H1 (cell line): ENCODE data around the gene MAP3K1. TPM values are rescaled to one million over a fixed set of nuclear protein-coding genes. Genes with fewer than 3 reads are reported as not detected.

Source experiments
- CREB1 ChIP-seq: IDR thresholded peaks from 2 replicates; pipeline ENCODE4 v1.6.1; 2012; ENCODE audit warnings: inconsistent platforms
- NRF1 ChIP-seq: IDR thresholded peaks from 2 replicates; pipeline ENCODE4 v1.6.1; 2011; ENCODE audit warnings: mild to moderate bottlenecking, low read depth, low read length, improper control_type of control experiment
- POLR2AphosphoS5 ChIP-seq: IDR thresholded peaks from 2 replicates; pipeline ENCODE4 v1.6.1; 2011; ENCODE audit warnings: low read depth, low read length
- RAD21 ChIP-seq, 2 experiments: IDR thresholded peaks in 1 of 2; conservative IDR thresholded peaks in 1 of 2; 2 replicates each; pipeline ENCODE4 v1.6.1; 2011; ENCODE audit warnings: low read depth in 2 of 2, low read length in 2 of 2, improper control_type of control experiment in 1 of 2, inconsistent platforms in 1 of 2, mild to moderate bottlenecking in 1 of 2, moderate library complexity in 1 of 2
- SIN3A ChIP-seq, 2 experiments: IDR thresholded peaks in 1 of 2; conservative IDR thresholded peaks in 1 of 2; 2 replicates each; pipeline ENCODE4 v1.6.1; 2011 to 2012; ENCODE audit warnings: low read length in 2 of 2, improper control_type of control experiment in 1 of 2, low read depth in 1 of 2, mild to moderate bottlenecking in 1 of 2
- ZNF274 ChIP-seq: IDR thresholded peaks from 2 replicates; pipeline ENCODE4 v1.7.0; 2012; ENCODE audit warnings: low read length, borderline replicate concordance; ENCODE audit errors: extremely low read depth
- polyA plus RNA-seq, 7 experiments: library from polyadenylated mRNA; depleted of rRNA in 3 of 7; stranded (reverse) in 5 of 7; unstranded in 2 of 7; fragments of >200 nt in 5 of 7; fragments of 200-250 nt in 2 of 7; gene quantifications; 1 replicate in 5 of 7; 2 replicates in 1 of 7; 4 replicates in 1 of 7; pipeline versions ENCODE4 v1.2.1 to v1.2.3, GENCODE V29; 2011 to 2013; ENCODE audit warnings: missing spikeins in 2 of 7, mixed read lengths in 2 of 7
- total RNA-seq: library from RNA; stranded (reverse); fragmentation: NEBNext Ultra II Directional; extraction: Animal tissue kit (Norgen Biotek cat#: 25700); gene quantifications from 2 replicates; pipeline ENCODE4 v1.2.1, GENCODE V29; 2021
- TF ChIP-seq, protein P1 (sequence below): fragments of 300-600 bp; sonication (generic); IDR thresholded peaks from 2 replicates; pipeline ENCODE4 v1.7.1; 2012; ENCODE audit warnings: low read length, moderate library complexity, mild to moderate bottlenecking, inconsistent platforms; ENCODE audit not compliant: insufficient replicate concordance

Gene MAP3K1
- total and polyA plus RNA-seq, 2 of the 8 experiments (the other 6 are each of a cell fraction or from before 2014, with no cell fraction given) = 3.9 to 11.8 TPM

DNA sequence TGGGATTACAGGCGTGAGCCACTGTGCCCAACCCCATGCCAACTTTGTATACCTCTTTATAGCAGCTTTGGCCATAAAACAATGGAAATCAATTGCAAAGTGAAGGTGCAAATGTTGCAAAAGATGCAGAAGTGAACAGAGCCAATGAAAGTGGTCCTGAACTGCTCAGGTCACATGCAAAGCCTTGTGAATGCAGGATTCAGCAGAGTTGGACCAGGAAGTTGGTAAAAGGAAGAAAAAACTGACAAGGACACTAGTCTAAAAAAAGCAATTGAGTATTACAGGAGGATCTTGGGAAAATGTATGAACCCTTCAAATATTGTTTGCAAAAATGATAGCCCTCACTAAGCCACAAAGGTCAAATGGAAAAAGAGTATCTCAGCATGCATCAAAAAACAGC is 4.5 kb upstream of the MAP3K1 start (continued):
- TF ChIP-seq, protein P1, sequence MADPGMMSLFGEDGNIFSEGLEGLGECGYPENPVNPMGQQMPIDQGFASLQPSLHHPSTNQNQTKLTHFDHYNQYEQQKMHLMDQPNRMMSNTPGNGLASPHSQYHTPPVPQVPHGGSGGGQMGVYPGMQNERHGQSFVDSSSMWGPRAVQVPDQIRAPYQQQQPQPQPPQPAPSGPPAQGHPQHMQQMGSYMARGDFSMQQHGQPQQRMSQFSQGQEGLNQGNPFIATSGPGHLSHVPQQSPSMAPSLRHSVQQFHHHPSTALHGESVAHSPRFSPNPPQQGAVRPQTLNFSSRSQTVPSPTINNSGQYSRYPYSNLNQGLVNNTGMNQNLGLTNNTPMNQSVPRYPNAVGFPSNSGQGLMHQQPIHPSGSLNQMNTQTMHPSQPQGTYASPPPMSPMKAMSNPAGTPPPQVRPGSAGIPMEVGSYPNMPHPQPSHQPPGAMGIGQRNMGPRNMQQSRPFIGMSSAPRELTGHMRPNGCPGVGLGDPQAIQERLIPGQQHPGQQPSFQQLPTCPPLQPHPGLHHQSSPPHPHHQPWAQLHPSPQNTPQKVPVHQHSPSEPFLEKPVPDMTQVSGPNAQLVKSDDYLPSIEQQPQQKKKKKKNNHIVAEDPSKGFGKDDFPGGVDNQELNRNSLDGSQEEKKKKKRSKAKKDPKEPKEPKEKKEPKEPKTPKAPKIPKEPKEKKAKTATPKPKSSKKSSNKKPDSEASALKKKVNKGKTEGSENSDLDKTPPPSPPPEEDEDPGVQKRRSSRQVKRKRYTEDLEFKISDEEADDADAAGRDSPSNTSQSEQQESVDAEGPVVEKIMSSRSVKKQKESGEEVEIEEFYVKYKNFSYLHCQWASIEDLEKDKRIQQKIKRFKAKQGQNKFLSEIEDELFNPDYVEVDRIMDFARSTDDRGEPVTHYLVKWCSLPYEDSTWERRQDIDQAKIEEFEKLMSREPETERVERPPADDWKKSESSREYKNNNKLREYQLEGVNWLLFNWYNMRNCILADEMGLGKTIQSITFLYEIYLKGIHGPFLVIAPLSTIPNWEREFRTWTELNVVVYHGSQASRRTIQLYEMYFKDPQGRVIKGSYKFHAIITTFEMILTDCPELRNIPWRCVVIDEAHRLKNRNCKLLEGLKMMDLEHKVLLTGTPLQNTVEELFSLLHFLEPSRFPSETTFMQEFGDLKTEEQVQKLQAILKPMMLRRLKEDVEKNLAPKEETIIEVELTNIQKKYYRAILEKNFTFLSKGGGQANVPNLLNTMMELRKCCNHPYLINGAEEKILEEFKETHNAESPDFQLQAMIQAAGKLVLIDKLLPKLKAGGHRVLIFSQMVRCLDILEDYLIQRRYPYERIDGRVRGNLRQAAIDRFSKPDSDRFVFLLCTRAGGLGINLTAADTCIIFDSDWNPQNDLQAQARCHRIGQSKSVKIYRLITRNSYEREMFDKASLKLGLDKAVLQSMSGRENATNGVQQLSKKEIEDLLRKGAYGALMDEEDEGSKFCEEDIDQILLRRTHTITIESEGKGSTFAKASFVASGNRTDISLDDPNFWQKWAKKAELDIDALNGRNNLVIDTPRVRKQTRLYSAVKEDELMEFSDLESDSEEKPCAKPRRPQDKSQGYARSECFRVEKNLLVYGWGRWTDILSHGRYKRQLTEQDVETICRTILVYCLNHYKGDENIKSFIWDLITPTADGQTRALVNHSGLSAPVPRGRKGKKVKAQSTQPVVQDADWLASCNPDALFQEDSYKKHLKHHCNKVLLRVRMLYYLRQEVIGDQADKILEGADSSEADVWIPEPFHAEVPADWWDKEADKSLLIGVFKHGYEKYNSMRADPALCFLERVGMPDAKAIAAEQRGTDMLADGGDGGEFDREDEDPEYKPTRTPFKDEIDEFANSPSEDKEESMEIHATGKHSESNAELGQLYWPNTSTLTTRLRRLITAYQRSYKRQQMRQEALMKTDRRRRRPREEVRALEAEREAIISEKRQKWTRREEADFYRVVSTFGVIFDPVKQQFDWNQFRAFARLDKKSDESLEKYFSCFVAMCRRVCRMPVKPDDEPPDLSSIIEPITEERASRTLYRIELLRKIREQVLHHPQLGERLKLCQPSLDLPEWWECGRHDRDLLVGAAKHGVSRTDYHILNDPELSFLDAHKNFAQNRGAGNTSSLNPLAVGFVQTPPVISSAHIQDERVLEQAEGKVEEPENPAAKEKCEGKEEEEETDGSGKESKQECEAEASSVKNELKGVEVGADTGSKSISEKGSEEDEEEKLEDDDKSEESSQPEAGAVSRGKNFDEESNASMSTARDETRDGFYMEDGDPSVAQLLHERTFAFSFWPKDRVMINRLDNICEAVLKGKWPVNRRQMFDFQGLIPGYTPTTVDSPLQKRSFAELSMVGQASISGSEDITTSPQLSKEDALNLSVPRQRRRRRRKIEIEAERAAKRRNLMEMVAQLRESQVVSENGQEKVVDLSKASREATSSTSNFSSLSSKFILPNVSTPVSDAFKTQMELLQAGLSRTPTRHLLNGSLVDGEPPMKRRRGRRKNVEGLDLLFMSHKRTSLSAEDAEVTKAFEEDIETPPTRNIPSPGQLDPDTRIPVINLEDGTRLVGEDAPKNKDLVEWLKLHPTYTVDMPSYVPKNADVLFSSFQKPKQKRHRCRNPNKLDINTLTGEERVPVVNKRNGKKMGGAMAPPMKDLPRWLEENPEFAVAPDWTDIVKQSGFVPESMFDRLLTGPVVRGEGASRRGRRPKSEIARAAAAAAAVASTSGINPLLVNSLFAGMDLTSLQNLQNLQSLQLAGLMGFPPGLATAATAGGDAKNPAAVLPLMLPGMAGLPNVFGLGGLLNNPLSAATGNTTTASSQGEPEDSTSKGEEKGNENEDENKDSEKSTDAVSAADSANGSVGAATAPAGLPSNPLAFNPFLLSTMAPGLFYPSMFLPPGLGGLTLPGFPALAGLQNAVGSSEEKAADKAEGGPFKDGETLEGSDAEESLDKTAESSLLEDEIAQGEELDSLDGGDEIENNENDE = no peak
- TF ChIP-seq POLR2AphosphoS5 = no peak
- TF ChIP-seq CREB1 = no peak
- no peak for TF ChIP-seq RAD21 (IDR thresholded peaks at IDR 0.05 in 1 of 2, conservative IDR thresholded peaks at IDR 0.05 in 1 of 2; ENCODE audit: low read depth in 2 of 2, low read length in 2 of 2)
- no peak for TF ChIP-seq SIN3A (conservative IDR thresholded peaks at IDR 0.05 in 1 of 2, IDR thresholded peaks at IDR 0.05 in 1 of 2; ENCODE audit: low read depth in 1 of 2, low read length in 2 of 2)
- no peak for TF ChIP-seq ZNF274
- TF ChIP-seq NRF1 = no peak
